HL-60 (cell line): Measurements from ENCODE around the gene DENND5A.

Experiments
- GABPA ChIP-seq: IDR thresholded peaks from 2 replicates; pipeline ENCODE4 v1.6.1; 2012; ENCODE audit warnings: low read depth
- POLR2AphosphoS5 ChIP-seq: IDR thresholded peaks from 2 replicates; pipeline ENCODE4 v1.6.1; 2012; ENCODE audit warnings: low read depth
- REST ChIP-seq: IDR thresholded peaks from 2 replicates; pipeline ENCODE4 v1.6.1; 2012; ENCODE audit warnings: low read depth; ENCODE audit not compliant: insufficient replicate concordance
- SPI1 ChIP-seq: IDR thresholded peaks from 2 replicates; pipeline ENCODE4 v1.6.1; 2012; ENCODE audit warnings: low read depth, mild to moderate bottlenecking, borderline replicate concordance
- TF ChIP-seq, protein P1 (sequence below): IDR thresholded peaks from one replicate; pipeline ENCODE4 v1.5.1; 2011; ENCODE audit warnings: low read length, control low read depth, inconsistent platforms; ENCODE audit not compliant: insufficient read depth

- TF ChIP-seq, protein P1, sequence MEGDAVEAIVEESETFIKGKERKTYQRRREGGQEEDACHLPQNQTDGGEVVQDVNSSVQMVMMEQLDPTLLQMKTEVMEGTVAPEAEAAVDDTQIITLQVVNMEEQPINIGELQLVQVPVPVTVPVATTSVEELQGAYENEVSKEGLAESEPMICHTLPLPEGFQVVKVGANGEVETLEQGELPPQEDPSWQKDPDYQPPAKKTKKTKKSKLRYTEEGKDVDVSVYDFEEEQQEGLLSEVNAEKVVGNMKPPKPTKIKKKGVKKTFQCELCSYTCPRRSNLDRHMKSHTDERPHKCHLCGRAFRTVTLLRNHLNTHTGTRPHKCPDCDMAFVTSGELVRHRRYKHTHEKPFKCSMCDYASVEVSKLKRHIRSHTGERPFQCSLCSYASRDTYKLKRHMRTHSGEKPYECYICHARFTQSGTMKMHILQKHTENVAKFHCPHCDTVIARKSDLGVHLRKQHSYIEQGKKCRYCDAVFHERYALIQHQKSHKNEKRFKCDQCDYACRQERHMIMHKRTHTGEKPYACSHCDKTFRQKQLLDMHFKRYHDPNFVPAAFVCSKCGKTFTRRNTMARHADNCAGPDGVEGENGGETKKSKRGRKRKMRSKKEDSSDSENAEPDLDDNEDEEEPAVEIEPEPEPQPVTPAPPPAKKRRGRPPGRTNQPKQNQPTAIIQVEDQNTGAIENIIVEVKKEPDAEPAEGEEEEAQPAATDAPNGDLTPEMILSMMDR, result no peak
- TF ChIP-seq REST (no peak), GABPA (no peak), POLR2AphosphoS5 (no peak), SPI1 (no peak)
These were observed 121.4 kb downstream of the DENND5A start for GRCh38 chr11:9143721-9144120.
